Islet of Langerhans (tissue), 1 donor: Measurements from ENCODE around the gene TMEM255A.

ENCODE experiments used
- FAIRE-seq: peaks from one replicate; lab custom pipeline; 2011; peaks lifted over from hg19 to GRCh38; lab: Jason Lieb, UNC

Gene TMEM255A

GRCh38 chrX:120262859-120263708, 48.2 kb downstream of the TMEM255A start:
- peak; percentile 60 for FAIRE-seq

GRCh38 chrX:120260369-120260768, 50.9 kb downstream of the TMEM255A start:
- no peak for FAIRE-seq

GRCh38 chrX:120253784-120254183, 57.5 kb downstream of the TMEM255A start:
- FAIRE-seq: no peak

GRCh38 chrX:120251471-120252011, 59.7 kb downstream of the TMEM255A start:
- peak; percentile 71 for FAIRE-seq

GRCh38 chrX:120250522-120251271, 60.6 kb downstream of the TMEM255A start, which contains the start of gene ZBTB33:
ZBTB33 (plus strand) TSS chrX:120250812; CDS start chrX:120253416, 2,604 bp downstream.
- FAIRE-seq: no peak

- FAIRE-seq: peak; percentile 96
Measured at GRCh38 chrX:120244735-120245498, 66.3 kb downstream of the TMEM255A start.

GRCh38 chrX:120244395-120244734, 66.9 kb downstream of the TMEM255A start:
- no peak for FAIRE-seq

- FAIRE-seq: no peak
Measured at GRCh38 chrX:120242813-120243212, 68.4 kb downstream of the TMEM255A start.

- FAIRE-seq: no peak
Measured at GRCh38 chrX:120238933-120239332, 72.3 kb downstream of the TMEM255A start.

- no peak for FAIRE-seq
Measured at GRCh38 chrX:120236687-120237479, 74.4 kb downstream of the TMEM255A start.

- FAIRE-seq: no peak
Measured at GRCh38 chrX:120235284-120235683, 76.0 kb downstream of the TMEM255A start.

GRCh38 chrX:120228187-120228908, 82.9 kb downstream of the TMEM255A start:
- FAIRE-seq: no peak

GRCh38 chrX:120224388-120224787, 86.9 kb downstream of the TMEM255A start:
- FAIRE-seq: no peak

GRCh38 chrX:120223374-120223773, 87.9 kb downstream of the TMEM255A start:
- no peak for FAIRE-seq

GRCh38 chrX:120213438-120214265, 97.6 kb downstream of the TMEM255A start:
- peak; percentile 60 for FAIRE-seq
